Gastrocnemius medialis (tissue), 4 donors: Measurements from ENCODE around the gene NEMF.

Experiments
- CTCF ChIP-seq, 5 experiments: fragments of 450-650 bp in 3 of 5; fragments of 200-600 bp in 2 of 5; sonication (generic) in 2 of 5; IDR thresholded peaks in 4 of 5; conservative IDR thresholded peaks in 1 of 5; 1 replicate in 4 of 5; 2 replicates in 1 of 5; pipeline ENCODE4 v1.5.1; 2016 to 2019; ENCODE audit warnings: antibody characterized with exemption in 5 of 5, mild to moderate bottlenecking in 3 of 5, moderate library complexity in 3 of 5
- POLR2A ChIP-seq, 2 donors: fragments of 450-650 bp; IDR thresholded peaks; one replicate each; pipeline ENCODE4 v1.6.1; 2017; ENCODE audit warnings: antibody characterized with exemption in 2 of 2, mild to moderate bottlenecking in 2 of 2, moderate library complexity in 2 of 2

- TF ChIP-seq CTCF (IDR thresholded peaks at IDR 0.05 in 4 of 5, conservative IDR thresholded peaks at IDR 0.05 in 1 of 5) (peak; percentile 65 to 88 (median 71)), POLR2A (IDR thresholded peaks at IDR 0.05) (no peak)
Observed at GRCh38 chr14:49865431-49865859, 12.9 kb upstream of the NEMF start.
